GM10266 (cell line): ENCODE data around the gene TMEM175.

Experiments
- DNase-seq: peaks from one replicate; pipeline ENCODE4 v3.0.0; 2012; ENCODE audit errors: extremely low spot score
- TF ChIP-seq, protein P1 (sequence below): IDR thresholded peaks from 2 replicates; pipeline ENCODE4 v1.5.1; 2012; ENCODE audit warnings: mild to moderate bottlenecking, low read depth; ENCODE audit not compliant: control insufficient read depth, insufficient read depth; ENCODE audit errors: missing control alignments

TMEM175 gene

DNA sequence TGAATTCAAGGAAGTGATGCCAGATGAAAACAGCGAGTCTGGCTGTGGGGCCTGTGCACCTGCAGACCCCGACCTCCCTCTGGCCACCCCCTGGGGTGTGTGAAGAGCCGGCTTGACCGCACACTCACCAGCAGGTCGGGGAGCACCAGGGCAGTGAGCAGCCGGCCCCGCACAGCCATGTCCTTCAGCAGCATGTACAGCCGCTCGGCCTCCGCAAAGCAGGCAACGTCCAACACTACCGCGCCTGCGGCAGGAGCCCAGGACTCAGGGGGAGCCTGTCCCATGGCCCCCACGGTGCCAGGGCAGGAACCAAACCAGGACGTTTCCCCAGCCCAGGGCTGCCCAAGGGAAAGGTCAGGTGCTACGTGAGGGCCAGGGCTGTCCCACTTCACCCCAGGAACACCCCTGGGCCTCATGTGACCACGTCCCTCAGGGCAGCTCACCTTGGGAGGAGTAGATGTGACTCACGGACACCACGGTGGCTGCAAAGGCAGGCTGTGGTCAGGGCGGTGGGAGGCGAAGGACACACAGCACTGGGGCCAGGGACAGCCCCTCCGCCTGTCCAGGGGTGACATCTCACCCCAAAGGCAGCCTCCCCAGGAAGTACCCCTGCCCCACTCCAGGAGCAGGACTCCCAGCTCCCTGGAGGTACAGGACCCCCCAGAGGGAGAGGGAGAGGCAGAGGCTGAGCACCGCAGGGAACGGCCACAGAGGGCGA lies 32.9 kb downstream of the TMEM175 start:
- no peak for DNase-seq
- TF ChIP-seq, protein P1, sequence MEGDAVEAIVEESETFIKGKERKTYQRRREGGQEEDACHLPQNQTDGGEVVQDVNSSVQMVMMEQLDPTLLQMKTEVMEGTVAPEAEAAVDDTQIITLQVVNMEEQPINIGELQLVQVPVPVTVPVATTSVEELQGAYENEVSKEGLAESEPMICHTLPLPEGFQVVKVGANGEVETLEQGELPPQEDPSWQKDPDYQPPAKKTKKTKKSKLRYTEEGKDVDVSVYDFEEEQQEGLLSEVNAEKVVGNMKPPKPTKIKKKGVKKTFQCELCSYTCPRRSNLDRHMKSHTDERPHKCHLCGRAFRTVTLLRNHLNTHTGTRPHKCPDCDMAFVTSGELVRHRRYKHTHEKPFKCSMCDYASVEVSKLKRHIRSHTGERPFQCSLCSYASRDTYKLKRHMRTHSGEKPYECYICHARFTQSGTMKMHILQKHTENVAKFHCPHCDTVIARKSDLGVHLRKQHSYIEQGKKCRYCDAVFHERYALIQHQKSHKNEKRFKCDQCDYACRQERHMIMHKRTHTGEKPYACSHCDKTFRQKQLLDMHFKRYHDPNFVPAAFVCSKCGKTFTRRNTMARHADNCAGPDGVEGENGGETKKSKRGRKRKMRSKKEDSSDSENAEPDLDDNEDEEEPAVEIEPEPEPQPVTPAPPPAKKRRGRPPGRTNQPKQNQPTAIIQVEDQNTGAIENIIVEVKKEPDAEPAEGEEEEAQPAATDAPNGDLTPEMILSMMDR, result no peak

DNA sequence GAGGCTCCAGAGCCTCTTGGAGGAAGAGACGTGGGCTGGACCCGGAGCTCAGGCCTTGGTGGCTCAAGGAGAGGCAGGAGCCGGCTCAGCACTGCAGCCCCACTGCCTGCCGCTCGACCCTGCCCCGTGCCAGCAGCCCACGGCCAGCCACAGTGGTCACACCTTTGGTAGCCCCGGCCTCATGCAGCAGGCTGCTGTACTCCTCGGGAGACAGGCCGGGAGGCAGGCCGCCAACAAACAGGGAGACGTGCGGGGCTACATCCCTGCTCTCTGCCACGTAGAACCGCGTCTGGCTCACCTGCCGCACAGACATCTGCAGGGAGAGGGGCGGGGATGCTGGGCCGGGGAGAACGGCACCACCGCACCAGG lies 33.5 kb downstream of the TMEM175 start:
- TF ChIP-seq, protein P1, result no peak
- no peak for DNase-seq

DNA sequence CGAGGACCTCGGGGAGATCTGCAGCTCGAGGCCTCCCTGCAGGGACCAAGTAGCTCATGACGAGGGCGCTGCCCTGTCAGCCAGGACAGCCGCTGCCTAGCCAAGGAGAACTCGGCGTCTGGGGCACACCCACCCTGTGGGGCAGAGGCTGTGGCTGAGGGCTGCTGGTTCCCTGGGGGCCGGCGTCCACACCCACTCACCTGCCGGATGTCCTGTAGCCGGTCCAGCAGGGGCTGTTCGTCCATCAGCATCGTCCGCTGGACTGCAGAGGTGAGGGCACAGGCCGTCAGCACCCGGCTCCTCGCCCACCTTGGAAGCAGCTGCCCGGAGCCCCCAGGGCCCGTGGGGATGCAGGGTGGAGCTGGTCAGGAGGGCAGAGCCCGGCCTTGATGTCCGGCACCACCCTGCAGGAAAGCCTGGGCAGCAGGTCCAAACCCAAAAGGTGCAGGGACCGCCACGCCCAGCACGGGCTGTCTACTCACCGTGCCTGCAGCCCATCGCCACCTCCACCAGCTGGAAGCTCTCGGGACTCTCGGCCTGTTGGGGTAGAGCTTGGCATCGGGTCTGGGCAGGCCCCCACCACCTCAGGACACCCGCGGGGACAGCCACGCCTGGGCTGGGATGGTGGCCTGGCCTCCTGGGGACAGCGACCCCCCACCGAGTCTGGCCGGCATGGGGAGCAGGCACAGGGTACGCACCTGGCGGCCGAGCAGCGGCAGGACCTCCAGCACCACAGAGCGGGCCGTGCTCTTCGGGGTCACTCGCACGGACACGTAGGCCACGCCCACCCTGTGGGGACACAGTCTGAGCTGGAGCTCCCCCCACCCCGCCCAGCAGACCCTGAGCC lies 34.2 kb downstream of the TMEM175 start:
- TF ChIP-seq, protein P1, result no peak
- no peak for DNase-seq

DNA sequence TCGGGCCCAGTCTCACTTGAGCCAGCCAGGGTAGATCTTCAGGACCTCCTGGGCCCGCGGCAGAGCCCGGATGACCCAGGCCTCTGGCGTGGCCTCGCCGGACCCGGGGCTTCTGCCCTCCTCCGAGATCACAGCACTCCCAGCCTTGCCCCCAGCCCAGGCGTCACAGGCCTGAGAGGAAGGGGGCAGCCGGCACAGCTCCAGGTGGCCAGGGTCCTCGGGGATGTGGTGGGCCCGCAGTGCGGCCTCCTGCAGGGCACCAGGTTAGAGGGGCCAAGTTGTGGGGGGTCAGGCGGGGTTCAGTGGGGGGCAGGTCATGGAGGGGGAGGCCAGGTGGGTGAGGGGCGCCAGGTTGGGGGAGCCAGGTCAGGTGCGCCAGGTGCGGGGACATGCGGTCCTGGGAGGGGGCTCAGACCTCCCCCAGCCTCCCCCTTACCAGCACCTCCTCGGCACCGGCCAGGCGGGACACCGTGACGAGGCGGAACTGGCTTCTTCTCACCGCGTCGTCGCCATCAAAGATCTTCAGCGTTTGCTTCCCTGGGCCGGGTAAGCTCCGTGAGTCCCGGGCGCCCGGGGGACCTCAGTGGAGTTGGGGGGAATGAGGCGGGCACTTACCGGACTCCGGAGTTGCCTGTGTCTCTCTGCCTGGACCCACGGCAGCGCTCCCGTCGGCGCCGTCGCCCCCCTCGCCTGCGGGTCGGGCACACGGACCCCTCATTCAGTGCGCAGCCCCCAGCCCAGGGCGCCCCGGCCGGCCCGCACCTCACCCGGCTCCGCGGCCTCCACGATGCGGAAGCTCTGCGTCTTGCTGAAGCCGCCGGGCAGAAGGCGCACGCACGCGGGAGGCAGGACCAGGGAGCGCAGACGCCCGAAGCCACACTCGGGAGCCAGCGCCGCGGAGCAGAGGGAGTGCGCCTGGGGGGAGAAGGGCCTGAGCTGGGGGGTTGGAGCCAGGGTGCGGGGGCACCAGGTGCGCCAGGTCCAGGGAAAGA lies 35.1 kb downstream of the TMEM175 start:
- TF ChIP-seq, protein P1, result no peak
- no peak for DNase-seq

DNA sequence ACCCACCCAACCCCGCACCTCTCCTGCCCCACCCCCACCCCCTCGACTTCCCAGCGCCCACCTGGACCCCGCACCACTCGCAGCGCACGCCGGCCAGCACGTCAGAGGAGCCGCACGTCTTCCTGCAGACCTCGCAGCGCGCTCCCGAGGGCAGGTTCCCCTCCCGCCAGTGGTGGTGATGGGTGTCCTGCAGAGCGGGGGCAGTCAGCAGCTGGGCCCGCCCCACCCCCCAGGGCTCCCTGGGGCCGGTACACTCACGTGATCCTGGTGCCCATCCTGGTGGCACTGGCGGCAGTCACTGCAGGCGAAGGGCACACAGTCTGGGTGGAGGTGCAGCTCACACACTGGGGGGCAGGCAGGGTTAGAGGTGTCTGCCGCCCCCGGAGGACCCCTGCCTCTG lies 36.0 kb downstream of the TMEM175 start:
- no peak for DNase-seq
- TF ChIP-seq, protein P1, result no peak

DNA sequence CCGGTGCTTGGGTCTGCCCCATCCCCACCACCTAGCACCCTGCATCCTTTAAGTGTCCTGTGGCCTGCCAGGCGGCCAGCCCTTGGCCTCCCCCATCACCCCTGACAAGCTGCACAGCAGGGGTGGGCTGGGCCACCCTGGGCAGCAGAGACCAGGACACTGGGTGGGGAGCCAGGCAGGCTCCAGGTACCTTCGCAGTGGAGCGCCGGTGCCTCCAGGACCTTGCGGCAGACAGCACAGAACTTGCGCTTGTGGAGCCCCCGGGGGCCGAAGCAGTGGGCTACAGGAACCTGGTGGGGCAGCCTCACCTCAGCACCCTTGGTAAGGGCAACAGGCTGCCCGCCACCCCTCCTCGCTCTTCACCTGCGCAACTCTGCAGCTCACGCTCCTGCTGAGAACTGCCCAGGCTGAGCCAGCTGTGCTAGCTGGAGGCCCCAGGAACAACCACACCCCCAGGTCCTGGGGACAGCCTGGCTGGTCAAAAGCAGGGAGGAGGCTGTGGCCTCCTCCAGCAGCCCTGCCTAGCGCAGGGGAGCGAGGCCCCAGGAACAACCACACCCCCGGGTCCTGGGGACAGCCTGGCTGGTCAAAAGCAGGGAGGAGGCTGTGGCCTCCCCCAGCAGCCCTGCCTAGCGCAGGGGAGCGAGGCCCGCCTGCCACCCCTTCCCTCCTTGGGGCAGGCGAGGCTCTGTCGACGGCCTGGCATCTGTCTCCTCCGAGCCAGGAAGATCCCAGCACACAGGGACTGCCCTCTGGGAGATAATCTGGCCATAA lies 36.5 kb downstream of the TMEM175 start:
- DNase-seq, result no peak
- TF ChIP-seq, protein P1, result no peak
